HPDE6-E6E7 (cell line): ENCODE data around the gene NCMAP.

Experiments
- DNase-seq: peaks from one replicate; pipeline ENCODE4 v3.0.0; 2011; ENCODE audit warnings: missing footprints; ENCODE audit errors: extremely low spot score

The NCMAP gene

DNA sequence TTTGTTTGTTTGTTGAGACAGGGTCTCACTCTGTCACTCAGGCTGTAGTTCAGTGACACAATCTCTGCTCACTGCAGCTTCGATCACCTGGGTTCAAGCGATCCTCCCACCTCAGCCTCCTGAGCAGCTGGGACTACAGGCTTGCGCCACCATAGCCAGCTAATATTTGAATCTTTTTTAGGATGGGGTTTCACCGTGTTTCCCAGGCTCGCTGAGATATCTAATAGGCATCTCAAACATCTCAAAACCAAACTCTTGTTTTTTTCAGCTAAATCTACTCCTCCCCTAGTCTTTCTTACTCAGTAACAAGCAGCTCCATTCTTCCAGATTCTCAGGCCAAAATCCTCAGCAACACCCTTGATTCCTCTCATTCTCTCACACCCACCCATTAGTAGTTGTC, 65.2 kb downstream of the NCMAP start:
- no peak for DNase-seq

DNA sequence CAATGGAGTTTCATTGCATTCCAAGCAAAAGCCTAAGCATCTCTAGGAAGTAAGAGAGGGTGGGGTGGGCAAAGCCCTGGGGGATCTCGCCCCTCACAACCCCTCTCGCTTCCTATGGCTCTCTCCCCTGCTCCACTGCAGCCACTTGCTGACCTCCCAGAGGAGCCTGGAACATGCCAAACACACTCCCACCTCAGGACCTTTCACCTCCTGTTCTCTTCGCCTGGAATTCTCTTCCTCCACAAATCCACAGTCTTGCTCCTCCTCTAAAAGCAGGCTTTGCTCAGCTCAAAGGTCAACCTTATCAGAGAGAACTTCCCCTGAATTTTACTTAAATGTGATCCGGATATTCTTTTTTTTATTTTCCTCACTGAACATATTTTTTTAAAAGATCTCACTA, 66.3 kb downstream of the NCMAP start:
- DNase-seq: no peak

DNA sequence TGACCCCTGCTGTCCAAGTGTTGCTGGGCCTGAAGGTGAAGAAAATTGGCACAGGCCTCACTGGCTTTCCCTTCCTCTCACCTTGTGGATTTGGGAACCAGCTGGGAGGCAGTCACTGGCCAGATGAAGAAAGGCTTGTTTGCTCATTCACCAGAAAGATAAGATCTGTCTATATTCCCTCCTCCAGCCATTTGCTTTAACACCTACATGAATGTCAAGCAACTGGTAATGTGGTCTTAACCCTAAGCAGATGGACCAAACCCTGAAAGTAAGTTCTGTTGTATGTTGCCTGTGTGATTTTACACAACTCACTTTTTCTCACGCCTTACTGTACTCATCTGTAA, 76.9 kb downstream of the NCMAP start:
- DNase-seq: no peak

DNA sequence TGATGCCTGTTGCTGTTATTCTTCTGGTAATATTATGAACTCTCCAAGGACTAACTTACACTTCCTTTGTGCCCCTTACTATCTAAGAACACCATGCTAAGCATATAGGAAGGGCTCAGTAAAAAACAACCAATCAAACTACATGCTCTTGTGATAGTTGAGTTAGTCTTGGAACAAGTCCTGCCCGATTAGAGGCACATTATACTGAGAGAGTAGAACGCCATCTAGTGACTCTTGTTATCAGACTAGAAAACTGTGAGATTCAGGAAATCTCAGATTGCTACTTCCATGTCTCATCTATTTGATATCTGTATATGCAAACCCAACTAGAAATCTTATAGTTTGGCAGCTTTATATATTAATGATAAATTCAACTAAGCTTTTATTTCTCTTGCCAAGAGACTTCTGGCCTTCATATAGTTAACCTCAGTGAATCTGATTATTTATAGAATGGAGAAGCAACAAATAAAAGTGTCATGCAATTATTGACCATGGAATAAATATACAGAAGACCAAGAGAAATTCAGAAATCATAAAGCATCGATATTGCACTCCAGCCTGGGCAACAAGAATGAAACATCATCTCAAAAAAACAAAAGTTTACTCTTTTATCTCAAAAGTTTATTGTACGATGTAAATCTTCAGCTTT, 79.4 kb downstream of the NCMAP start:
- DNase-seq: peak; percentile 55

DNA sequence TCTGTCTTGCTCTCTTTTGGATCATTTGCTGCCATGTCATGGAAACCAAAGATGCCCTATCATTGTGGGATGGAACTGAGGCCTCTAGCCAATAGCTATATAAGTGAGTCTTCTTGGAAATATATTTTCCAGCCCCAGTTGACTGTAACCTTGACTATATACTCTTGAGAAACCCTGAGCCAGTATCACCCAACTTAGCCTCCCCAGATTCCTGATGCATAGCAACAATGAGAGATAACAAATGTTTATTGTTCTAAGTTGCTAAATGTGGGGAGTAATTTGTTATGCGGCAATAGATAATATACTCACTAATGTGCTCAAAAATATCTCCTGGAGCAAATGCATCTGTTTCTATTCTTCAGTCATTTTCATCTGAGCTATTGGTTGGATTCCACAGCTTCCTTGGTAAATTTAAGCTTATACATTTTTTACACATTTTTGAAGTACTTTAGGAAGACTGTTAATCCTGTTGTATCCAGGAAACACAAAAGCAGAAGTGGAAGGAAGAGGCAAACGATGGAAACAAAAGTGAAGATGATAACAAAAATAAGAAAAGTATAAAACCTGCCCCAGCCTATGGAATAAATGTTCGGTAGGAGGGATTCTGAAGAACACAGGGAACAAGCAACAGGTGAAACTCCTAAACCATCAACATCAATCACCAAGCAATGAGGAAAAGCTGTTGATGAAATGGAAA, 80.9 kb downstream of the NCMAP start:
- DNase-seq: no peak

DNA sequence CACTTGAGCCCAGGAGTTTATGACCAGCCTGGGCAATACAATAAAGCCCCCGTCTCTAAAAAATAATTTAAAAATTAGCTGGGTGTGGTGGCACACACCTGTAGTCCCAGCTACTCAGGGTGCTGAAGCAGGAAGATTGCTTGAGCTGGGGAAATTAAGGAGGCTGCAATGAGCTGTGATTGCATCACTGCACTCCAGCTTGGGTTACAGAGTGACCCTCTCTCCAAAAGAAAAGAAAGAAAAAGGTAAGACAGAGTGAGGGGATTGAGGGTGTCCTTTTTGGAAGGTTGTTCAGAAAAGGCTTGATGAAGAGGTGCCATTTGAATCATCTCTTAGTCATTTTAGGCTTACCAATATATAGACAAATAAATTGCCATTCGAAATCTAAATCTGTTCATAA, 83.2 kb downstream of the NCMAP start:
- DNase-seq: no peak

DNA sequence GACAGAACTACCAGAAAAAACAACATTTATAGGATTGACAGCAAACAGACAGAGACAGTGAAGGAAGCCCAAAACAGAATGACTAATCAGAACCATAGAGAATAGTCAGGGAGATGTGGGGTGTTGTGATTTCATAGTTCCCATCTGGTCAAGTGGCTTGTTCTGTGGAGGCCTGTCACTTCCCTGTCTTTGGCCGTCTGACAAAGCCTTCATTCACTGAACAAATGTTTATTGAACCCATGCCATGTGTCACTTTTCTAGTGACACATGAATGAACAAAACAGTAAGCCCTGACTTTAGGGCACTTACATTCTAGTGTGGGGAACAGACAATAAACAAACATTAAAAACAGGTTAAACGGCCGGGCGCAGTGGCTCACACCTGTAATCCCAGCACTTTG, 84.0 kb downstream of the NCMAP start:
- DNase-seq: no peak

DNA sequence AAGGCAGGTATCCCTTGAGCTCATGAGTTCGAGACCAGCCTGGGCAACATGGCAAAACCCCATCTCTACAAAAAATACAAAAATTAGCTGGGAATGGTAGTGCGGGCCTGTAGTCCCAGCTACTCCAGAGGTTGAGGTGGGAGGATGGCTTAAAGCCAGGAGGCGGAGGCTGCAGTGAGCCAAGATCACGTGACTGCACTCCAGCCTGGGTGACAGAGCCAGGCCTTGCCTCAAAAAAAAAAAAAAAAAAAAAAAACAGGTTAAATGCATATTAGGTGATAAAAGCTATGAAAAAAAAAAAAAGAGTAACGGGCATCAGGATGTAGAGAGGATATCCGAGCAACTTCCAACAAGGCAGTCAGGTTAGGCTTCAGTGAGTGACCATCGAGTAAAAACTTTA, 84.4 kb downstream of the NCMAP start:
- no peak for DNase-seq

DNA sequence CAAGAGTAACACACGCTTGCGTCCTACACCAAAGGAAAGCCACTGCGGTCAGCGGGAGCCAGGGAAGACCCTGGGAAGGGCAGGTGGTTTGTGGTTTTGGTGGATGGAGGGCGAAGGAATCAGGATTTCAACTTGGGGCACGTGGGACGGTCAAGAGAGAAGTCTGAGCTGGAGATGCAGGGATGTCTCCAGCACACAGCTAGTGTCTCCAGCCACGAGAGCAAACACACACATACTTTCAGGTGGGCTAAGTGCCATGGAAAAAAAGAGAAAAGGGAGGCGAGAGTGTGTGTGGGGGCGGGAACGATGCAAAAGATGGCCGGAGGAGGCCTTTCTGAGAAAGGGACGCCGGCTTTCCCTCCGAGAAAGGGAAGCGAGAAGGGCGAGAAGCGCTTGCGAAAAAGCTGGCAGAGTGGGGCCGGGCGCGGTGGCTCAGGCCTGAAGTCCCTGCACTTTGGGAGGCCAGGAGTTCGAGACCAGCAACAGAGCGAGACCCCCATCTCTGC, 85.8 kb downstream of the NCMAP start:
- DNase-seq: no peak

DNA sequence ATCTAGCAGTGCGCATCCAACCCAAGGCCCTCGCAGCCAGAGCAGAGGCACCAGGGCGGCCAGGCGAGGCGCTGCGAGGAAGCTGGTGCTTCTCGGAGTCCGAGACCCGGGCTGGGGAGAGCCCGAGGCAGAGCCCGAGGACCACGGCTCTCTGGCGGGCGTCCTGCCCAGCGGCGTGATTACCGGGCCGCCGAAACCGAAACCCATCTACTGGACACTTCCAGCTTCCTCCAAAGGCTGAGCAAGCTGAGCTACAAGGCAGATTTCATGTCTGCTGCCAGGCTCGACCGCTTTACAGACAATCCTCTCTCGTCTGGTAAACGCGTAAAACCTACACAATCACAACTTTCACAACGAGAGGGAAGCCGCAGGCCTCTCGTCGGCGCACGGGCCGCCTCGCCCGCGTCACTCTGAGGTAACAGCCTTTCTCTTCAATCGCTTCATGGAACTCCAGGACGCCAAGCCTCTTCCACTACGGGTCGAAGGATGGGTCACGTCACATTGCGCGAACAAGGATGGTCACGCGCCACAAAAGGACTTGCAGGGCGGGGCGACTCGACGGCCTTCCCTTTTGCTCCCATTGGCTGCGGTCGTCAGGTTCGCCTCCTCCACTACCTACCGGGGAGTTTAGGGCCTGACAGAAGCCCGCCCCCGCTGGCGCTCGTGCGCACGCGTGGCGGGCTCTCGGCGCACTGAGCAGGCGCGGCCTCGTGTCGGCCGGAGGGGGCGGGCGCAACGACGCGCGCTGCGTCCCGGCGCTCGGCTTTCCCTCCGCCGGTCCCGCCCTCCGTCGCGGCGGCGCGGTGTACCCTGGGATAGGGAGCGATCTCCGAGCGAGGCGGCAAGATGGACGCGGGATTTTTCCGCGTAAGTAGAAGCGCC, 86.8 kb downstream of the NCMAP start, which contains the start of gene SRRM1:
Gene SRRM1, plus strand, starts transcription at position 822 of the 882 bp plus-strand sequence. Its CDS starts 25 bp downstream, at position 847.
- DNase-seq: peak; percentile 95

DNA sequence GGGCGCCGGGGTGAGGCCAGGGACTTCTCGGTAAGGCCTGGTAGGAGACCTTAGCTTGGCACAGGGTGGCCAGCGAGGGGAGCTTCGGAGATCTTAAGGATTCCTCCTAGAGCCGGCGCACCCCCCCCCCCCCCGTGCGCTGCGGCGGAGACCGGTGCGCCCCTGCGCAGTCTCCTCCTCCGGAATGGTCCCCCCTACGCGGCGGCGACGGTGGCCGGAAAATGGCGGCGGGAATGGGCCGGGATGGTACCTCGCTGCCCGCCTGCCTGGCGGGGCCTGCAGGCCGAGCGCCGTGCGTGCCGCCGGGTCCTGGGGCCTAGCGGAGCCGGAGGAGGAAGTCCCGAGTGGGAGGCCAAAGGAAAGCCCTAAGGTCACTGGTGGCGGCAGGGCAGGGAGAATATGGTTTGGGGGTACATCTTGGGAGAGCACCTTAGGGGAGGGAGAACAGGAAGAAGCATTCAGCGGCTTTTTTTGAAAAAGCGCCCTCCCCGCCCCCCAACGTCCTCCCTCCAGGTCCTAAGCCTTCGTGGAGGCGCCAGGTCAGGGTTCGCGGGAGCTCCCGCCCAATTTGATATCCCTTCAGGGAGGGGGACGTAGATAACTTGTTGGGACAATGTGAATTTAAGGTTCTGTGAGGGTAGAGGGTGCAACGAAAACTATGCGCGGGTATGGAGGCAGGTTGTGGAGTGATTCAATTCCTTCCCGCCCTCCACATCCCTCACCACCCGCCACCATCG, 87.6 kb downstream of the NCMAP start:
- DNase-seq: peak; percentile 20

DNA sequence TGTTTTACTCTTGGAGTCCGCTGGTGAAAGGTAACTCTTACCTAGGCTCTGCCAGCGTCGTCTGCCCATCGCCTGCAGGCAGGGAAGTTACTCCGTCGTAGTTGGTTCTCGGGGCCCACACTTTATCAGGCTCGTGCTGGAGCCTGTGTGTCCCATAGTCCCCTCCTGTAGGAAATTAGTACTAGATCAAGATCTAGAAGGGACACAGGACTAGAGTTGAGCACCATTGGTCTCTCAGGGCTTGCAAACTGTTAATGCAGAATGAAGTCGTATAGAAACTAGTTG, 88.2 kb downstream of the NCMAP start:
- no peak for DNase-seq

DNA sequence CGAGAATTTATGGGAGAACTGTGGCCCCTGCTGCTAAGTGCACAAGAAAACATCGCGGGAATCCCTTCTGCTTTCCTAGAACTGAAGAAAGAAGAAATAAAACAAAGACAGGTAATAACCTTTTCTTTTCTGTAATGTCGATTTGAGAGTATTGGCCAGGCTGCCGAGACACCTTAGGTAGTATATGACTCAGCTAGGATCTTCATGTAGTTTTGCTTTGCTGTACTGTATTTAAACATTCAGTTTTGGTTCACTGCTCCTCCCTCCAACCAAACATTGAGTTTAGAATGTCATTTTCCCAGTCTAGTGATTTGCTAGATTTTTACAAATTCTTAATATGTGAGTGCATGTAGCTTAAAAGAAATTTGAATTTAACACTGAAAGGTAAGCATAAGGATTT, 93.0 kb downstream of the NCMAP start:
- DNase-seq: no peak

DNA sequence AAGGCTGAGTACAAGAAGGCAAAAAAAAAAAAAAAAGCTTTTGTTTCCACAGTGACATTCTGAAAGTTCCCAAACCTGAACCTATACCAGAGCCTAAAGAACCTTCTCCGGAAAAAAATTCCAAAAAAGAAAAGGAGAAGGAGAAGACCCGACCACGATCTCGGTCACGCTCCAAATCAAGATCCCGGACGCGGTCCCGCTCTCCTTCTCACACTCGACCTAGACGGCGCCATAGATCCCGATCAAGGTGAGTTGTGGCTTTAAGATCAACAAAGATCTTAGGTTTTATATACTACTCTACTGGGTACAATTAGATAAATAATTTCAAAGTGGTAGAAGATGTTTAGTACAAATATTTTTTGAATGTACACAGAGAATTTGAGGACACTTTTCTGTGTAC, 96.5 kb downstream of the NCMAP start:
- DNase-seq: no peak

DNA sequence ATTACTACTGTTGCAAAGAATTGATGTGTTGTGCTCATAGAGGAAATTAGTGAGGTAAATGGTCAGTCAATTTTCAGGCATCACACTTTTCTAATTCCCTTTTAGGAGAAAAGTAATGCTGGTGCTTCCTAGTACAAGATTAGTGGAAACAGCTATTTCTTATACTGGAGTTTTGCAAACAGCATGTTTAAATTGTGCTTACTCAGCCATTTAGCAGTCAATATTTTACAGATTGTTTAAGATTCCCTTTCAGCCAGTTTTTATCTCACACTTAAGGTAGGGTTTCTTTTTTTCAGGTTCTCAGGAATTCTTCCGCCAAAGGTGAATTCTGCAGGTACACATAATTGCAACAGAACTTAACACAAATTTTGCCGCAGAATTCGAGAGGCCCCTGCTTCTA, 98.1 kb downstream of the NCMAP start:
- DNase-seq: no peak

DNA sequence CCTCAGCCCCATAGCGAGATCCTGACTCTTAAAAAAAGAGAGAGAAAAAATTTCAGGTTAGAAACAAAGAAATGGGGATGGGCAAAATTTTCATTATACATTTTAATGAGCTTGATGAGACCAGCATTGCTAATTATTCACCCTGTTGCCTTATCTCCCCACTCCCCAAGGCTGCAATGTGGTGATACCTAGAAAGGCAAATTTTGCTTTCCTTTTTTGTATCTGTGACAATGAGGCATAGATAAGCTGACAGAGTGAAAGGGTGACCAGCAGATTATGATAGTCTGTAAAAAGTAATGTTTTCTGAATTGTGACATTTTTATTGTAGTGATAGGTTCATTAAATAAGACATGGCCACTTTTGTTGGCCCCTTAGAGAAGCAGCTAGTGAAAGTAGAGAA, 100.2 kb downstream of the NCMAP start:
- DNase-seq: no peak

DNA sequence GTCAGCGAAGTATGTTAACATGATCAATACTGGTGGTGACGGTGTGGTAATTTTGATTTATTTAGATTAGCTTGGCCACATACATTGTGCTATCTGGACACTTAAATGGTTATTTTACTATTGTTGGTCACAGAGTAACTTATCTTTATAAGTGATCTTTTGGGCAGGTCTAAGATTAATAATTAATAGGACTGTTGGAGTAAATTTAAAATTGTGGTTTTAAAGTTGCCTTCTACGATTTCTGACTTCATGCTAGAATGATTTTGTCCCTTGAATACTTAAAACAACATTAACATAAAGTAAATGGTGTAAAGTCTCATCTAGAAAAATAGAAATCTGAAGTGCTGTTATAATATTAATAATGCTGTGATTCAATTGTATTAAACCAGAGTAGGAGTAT, 101.9 kb downstream of the NCMAP start:
- DNase-seq: no peak
